Measurements from ENCODE around the gene NR6A1. TPM values are rescaled to one million over a fixed set of nuclear protein-coding genes. Genes with fewer than 3 reads are reported as not detected.

NR6A1 gene
- total and polyA plus RNA-seq, 2 experiments from 2014 or later = 44.2 to 139 TPM

DNA sequence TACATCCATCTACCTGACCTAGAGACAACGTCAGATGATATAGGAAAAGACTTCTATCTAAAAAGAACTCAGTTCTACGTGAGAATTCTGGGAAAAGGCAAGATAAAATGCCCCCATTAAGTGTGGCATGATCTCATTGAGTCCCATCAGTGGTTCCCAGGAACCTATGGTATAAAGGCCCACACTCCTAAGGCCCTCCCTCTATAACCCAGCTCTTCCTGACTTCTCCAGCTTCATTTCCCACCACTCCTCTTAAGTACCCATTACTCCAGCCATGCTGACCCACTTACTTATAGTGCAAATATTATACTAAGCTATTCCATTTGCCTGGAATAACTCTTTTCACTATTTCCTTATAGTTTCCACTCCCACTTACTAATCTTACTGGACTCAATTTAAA lies 168.5 kb downstream of the NR6A1 start:
- Mint-ChIP-seq H3K36me3 (ENCODE audit: low read depth) (peaks cover 18% of the 10 kb centered on the region; the same call in 2 of the 3 replicates), H3K27ac (no peak overlapping the region), H3K4me1 (peaks cover 48% of the 10 kb centered on the region), H3K4me3 (no peak overlapping the region), H3K27me3 (ENCODE audit: insufficient read depth, low read depth, poor library complexity) (peaks cover 4% of the 10 kb centered on the region), H3K9me3 (no peaks in the 10 kb centered on the region)
- Histone ChIP-seq H3K27ac (ENCODE audit: low read depth) (no peak overlapping the region), H3F3A (replicated peaks; ENCODE audit: low read depth) (no peaks in the 10 kb centered on the region), H3K79me2 (replicated peaks; ENCODE audit: insufficient read depth) (no peaks in the 10 kb centered on the region; the same call in 1 of the 2 replicates), H2AFZ (no peak overlapping the region), H4K20me1 (replicated peaks; ENCODE audit: insufficient read depth) (no peaks in the 10 kb centered on the region), H3K4me1 (ENCODE audit: insufficient read depth) (peaks cover 7% of the 10 kb centered on the region; the same call in 1 of the 2 replicates), H3K27me3 (ENCODE audit: insufficient read depth) (no peaks in the 10 kb centered on the region), H3K4me2 (no peak overlapping the region), H3K9me2 (ENCODE audit: insufficient read depth) (no peaks in the 10 kb centered on the region), H3K36me3 (ENCODE audit: insufficient read depth) (no peaks in the 10 kb centered on the region), H3K4me3 (no peak overlapping the region)
- TF ChIP-seq EZH2phosphoT487 (IDR thresholded peaks at IDR 0.05; ENCODE audit: unreplicated experiment) (no peak), ZNF114 (CRISPR knock-in tag; IDR thresholded peaks at IDR 0.05) (no peak), ZNF331 (CRISPR knock-in tag; IDR thresholded peaks at IDR 0.05; ENCODE audit: low read depth) (no peak), CREB1 (CRISPR knock-in tag; IDR thresholded peaks at IDR 0.05; ENCODE audit: low read depth) (no peak), STAT1 (IDR thresholded peaks at IDR 0.05; ENCODE audit: unreplicated experiment) (no peak), JUNB (IDR thresholded peaks at IDR 0.05; ENCODE audit: unreplicated experiment) (no peak), NANOG (IDR thresholded peaks at IDR 0.05; ENCODE audit: borderline replicate concordance) (no peak), POLR2AphosphoS5 (IDR thresholded peaks at IDR 0.05; ENCODE audit: low read depth) (no peak), EZH2 (IDR thresholded peaks at IDR 0.05; ENCODE audit: low read depth, unreplicated experiment) (no peak)
- TF ChIP-seq, protein P1, sequence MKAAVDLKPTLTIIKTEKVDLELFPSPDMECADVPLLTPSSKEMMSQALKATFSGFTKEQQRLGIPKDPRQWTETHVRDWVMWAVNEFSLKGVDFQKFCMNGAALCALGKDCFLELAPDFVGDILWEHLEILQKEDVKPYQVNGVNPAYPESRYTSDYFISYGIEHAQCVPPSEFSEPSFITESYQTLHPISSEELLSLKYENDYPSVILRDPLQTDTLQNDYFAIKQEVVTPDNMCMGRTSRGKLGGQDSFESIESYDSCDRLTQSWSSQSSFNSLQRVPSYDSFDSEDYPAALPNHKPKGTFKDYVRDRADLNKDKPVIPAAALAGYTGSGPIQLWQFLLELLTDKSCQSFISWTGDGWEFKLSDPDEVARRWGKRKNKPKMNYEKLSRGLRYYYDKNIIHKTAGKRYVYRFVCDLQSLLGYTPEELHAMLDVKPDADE (IDR thresholded peaks at IDR 0.05) = no peak
- TF ChIP-seq, protein P2, sequence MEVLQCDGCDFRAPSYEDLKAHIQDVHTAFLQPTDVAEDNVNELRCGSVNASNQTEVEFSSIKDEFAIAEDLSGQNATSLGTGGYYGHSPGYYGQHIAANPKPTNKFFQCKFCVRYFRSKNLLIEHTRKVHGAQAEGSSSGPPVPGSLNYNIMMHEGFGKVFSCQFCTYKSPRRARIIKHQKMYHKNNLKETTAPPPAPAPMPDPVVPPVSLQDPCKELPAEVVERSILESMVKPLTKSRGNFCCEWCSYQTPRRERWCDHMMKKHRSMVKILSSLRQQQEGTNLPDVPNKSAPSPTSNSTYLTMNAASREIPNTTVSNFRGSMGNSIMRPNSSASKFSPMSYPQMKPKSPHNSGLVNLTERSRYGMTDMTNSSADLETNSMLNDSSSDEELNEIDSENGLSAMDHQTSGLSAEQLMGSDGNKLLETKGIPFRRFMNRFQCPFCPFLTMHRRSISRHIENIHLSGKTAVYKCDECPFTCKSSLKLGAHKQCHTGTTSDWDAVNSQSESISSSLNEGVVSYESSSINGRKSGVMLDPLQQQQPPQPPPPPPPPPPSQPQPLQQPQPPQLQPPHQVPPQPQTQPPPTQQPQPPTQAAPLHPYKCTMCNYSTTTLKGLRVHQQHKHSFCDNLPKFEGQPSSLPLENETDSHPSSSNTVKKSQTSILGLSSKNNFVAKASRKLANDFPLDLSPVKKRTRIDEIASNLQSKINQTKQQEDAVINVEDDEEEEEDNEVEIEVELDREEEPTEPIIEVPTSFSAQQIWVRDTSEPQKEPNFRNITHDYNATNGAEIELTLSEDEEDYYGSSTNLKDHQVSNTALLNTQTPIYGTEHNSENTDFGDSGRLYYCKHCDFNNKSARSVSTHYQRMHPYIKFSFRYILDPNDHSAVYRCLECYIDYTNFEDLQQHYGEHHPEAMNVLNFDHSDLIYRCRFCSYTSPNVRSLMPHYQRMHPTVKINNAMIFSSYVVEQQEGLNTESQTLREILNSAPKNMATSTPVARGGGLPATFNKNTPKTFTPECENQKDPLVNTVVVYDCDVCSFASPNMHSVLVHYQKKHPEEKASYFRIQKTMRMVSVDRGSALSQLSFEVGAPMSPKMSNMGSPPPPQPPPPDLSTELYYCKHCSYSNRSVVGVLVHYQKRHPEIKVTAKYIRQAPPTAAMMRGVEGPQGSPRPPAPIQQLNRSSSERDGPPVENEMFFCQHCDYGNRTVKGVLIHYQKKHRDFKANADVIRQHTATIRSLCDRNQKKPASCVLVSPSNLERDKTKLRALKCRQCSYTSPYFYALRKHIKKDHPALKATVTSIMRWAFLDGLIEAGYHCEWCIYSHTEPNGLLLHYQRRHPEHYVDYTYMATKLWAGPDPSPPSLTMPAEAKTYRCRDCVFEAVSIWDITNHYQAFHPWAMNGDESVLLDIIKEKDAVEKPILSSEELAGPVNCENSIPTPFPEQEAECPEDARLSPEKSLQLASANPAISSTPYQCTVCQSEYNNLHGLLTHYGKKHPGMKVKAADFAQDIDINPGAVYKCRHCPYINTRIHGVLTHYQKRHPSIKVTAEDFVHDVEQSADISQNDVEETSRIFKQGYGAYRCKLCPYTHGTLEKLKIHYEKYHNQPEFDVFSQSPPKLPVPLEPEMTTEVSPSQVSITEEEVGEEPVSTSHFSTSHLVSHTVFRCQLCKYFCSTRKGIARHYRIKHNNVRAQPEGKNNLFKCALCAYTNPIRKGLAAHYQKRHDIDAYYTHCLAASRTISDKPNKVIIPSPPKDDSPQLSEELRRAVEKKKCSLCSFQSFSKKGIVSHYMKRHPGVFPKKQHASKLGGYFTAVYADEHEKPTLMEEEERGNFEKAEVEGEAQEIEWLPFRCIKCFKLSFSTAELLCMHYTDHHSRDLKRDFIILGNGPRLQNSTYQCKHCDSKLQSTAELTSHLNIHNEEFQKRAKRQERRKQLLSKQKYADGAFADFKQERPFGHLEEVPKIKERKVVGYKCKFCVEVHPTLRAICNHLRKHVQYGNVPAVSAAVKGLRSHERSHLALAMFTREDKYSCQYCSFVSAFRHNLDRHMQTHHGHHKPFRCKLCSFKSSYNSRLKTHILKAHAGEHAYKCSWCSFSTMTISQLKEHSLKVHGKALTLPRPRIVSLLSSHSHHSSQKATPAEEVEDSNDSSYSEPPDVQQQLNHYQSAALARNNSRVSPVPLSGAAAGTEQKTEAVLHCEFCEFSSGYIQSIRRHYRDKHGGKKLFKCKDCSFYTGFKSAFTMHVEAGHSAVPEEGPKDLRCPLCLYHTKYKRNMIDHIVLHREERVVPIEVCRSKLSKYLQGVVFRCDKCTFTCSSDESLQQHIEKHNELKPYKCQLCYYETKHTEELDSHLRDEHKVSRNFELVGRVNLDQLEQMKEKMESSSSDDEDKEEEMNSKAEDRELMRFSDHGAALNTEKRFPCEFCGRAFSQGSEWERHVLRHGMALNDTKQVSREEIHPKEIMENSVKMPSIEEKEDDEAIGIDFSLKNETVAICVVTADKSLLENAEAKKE (CRISPR knock-in tag; IDR thresholded peaks at IDR 0.05) = no peak
- TF ChIP-seq, protein P3, sequence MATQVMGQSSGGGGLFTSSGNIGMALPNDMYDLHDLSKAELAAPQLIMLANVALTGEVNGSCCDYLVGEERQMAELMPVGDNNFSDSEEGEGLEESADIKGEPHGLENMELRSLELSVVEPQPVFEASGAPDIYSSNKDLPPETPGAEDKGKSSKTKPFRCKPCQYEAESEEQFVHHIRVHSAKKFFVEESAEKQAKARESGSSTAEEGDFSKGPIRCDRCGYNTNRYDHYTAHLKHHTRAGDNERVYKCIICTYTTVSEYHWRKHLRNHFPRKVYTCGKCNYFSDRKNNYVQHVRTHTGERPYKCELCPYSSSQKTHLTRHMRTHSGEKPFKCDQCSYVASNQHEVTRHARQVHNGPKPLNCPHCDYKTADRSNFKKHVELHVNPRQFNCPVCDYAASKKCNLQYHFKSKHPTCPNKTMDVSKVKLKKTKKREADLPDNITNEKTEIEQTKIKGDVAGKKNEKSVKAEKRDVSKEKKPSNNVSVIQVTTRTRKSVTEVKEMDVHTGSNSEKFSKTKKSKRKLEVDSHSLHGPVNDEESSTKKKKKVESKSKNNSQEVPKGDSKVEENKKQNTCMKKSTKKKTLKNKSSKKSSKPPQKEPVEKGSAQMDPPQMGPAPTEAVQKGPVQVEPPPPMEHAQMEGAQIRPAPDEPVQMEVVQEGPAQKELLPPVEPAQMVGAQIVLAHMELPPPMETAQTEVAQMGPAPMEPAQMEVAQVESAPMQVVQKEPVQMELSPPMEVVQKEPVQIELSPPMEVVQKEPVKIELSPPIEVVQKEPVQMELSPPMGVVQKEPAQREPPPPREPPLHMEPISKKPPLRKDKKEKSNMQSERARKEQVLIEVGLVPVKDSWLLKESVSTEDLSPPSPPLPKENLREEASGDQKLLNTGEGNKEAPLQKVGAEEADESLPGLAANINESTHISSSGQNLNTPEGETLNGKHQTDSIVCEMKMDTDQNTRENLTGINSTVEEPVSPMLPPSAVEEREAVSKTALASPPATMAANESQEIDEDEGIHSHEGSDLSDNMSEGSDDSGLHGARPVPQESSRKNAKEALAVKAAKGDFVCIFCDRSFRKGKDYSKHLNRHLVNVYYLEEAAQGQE (IDR thresholded peaks at IDR 0.05; ENCODE audit: unreplicated experiment) = no peak
- TF ChIP-seq, protein P4, sequence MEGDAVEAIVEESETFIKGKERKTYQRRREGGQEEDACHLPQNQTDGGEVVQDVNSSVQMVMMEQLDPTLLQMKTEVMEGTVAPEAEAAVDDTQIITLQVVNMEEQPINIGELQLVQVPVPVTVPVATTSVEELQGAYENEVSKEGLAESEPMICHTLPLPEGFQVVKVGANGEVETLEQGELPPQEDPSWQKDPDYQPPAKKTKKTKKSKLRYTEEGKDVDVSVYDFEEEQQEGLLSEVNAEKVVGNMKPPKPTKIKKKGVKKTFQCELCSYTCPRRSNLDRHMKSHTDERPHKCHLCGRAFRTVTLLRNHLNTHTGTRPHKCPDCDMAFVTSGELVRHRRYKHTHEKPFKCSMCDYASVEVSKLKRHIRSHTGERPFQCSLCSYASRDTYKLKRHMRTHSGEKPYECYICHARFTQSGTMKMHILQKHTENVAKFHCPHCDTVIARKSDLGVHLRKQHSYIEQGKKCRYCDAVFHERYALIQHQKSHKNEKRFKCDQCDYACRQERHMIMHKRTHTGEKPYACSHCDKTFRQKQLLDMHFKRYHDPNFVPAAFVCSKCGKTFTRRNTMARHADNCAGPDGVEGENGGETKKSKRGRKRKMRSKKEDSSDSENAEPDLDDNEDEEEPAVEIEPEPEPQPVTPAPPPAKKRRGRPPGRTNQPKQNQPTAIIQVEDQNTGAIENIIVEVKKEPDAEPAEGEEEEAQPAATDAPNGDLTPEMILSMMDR (conservative IDR thresholded peaks at IDR 0.05; ENCODE audit: low read depth in 2 of 2) = no peak
- no peak for DNase-seq (ENCODE audit: low spot score)
- no peak for ATAC-seq
